Tibial nerve (tissue), 4 donors: ENCODE results near the gene MEGF10. TPM values are rescaled to one million over a fixed set of nuclear protein-coding genes. Genes with fewer than 3 reads are reported as not detected.
A peak's percentile ranks its signal among the peaks of the same experiment; 100 is the strongest.

Experiments
- DNase-seq, 2 donors: peaks; one replicate each; pipeline ENCODE4 v3.0.0-alpha.2; 2019; ENCODE audit warnings: low spot score in 2 of 2
- H3K27ac ChIP-seq, 4 donors: fragments of 200-600 bp; sonication (generic) in 3 of 4; one replicate each; pipeline ENCODE4 v1.5.1; 2017 to 2019; ENCODE audit warnings: mild to moderate bottlenecking in 1 of 4
- H3K27me3 ChIP-seq, 2 donors: fragments of 200-600 bp; sonication (generic) in 1 of 2; one replicate each; pipeline versions ENCODE4 v1.5.1 to v1.6.0; 2017 to 2019
- H3K36me3 ChIP-seq, 3 donors: fragments of 200-600 bp; sonication (generic); one replicate each; pipeline ENCODE4 v1.5.1; 2018 to 2019
- H3K4me1 ChIP-seq, 4 donors: fragments of 200-600 bp; sonication (generic) in 3 of 4; one replicate each; pipeline ENCODE4 v1.5.1; 2017 to 2019
- H3K4me3 ChIP-seq, 4 donors: fragments of 200-600 bp; sonication (generic) in 3 of 4; one replicate each; pipeline ENCODE4 v1.5.1; 2017 to 2019; ENCODE audit warnings: mild to moderate bottlenecking in 1 of 4, moderate library complexity in 1 of 4
- H3K9me3 ChIP-seq, 4 donors: fragments of 200-600 bp; sonication (generic) in 3 of 4; one replicate each; pipeline ENCODE4 v1.5.1; 2017 to 2019
- EP300 ChIP-seq, 2 donors: sonication (generic); formaldehyde crosslinking; IDR thresholded peaks; one replicate each; pipeline ENCODE4 v1.6.1; 2017; ENCODE audit warnings: antibody characterized with exemption in 2 of 2, mild to moderate bottlenecking in 1 of 2
- POLR2A ChIP-seq, 2 donors: fragments of 450-650 bp; IDR thresholded peaks; one replicate each; pipeline ENCODE4 v1.6.1; 2017; ENCODE audit warnings: antibody characterized with exemption in 2 of 2, mild to moderate bottlenecking in 2 of 2, moderate library complexity in 2 of 2
- WGBS, 2 donors: methylation state at CpG; one replicate each; pipeline ENCODE4 v1.1.5; 2018; 5-methylcytosine and 5-hydroxymethylcytosine counted together
- total RNA-seq, 4 donors: library from RNA; depleted of rRNA; stranded (reverse); fragments of >200 nt; gene quantifications; one replicate each; pipeline ENCODE4 v1.1.0, GENCODE V29; 2016
- TF ChIP-seq, protein P1 (sequence below), 5 experiments: fragments of 200-600 bp in 3 of 5; fragments of 450-650 bp in 2 of 5; sonication (generic) in 3 of 5; IDR thresholded peaks; one replicate each; pipeline ENCODE4 v1.5.1; 2016 to 2019; ENCODE audit warnings: antibody characterized with exemption in 5 of 5, mild to moderate bottlenecking in 3 of 5, moderate library complexity in 2 of 5

The MEGF10 gene
- total RNA-seq, 4 donors from 2014 or later, result 0.30 to 3.3 (median 1.3) TPM

GRCh38 chr5:127373858-127374491, 83.4 kb downstream of the MEGF10 start:
- peaks cover 0 to 5% (median 0%) of the 10 kb centered on the region in 4 donors for H3K9me3 ChIP-seq
- no peaks in the 10 kb centered on the region for H3K27me3 ChIP-seq
- TF ChIP-seq, protein P1, sequence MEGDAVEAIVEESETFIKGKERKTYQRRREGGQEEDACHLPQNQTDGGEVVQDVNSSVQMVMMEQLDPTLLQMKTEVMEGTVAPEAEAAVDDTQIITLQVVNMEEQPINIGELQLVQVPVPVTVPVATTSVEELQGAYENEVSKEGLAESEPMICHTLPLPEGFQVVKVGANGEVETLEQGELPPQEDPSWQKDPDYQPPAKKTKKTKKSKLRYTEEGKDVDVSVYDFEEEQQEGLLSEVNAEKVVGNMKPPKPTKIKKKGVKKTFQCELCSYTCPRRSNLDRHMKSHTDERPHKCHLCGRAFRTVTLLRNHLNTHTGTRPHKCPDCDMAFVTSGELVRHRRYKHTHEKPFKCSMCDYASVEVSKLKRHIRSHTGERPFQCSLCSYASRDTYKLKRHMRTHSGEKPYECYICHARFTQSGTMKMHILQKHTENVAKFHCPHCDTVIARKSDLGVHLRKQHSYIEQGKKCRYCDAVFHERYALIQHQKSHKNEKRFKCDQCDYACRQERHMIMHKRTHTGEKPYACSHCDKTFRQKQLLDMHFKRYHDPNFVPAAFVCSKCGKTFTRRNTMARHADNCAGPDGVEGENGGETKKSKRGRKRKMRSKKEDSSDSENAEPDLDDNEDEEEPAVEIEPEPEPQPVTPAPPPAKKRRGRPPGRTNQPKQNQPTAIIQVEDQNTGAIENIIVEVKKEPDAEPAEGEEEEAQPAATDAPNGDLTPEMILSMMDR (IDR thresholded peaks at IDR 0.05), result peak in 1 of 5 experiments; percentile 7
- no peak for TF ChIP-seq EP300 (IDR thresholded peaks at IDR 0.05)
- no peaks in the 10 kb centered on the region for H3K36me3 ChIP-seq
- H3K4me3 ChIP-seq, result no peak overlapping the region
- no peak overlapping the region for H3K27ac ChIP-seq
- DNase-seq, result no peak
- WGBS, 2 donors, result 80 to 81% methylated on average over 6 of the region's 6 CpGs
- peaks cover 0 to 11% (median 0%) of the 10 kb centered on the region in 4 donors for H3K4me1 ChIP-seq

GRCh38 chr5:127375124-127375523, 84.5 kb downstream of the MEGF10 start:
- TF ChIP-seq, protein P1 (IDR thresholded peaks at IDR 0.05), result no peak
- TF ChIP-seq EP300 (IDR thresholded peaks at IDR 0.05), result no peak
- no peak for TF ChIP-seq POLR2A (IDR thresholded peaks at IDR 0.05)
- peaks cover 0 to 5% (median 0%) of the 10 kb centered on the region in 4 donors for H3K9me3 ChIP-seq
- no peaks in the 10 kb centered on the region for H3K36me3 ChIP-seq
- no peak for DNase-seq
- H3K4me1 ChIP-seq, result peaks cover 0 to 11% (median 0%) of the 10 kb centered on the region in 4 donors
- H3K27me3 ChIP-seq, result no peaks in the 10 kb centered on the region
- H3K27ac ChIP-seq, result no peak overlapping the region
- no peak overlapping the region for H3K4me3 ChIP-seq

DNA sequence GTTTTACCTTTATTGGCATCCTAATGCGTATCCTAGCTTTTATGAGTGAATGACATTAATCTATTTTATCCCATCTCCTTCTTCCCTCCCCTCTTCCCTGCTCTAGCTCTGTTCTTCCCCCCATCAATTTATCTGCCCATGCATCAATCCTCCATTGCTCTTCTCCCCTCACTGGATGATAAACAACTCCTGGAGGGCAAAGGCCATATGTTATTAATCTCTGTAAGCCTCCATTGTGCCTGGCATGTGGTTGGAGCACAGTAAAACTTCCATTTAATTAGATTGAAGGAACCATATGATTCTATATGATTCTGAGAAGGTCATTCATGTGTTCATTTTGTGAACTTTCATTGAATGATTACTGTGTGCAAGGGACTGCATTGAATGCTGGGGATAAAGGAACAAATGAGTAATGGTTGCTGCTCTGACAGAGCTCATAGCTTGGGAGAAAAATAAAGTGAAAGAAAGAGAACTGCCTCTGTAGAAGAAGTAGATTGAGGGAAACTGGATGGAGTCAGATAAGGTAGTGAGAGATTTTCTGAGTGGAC, 85.0 kb downstream of the MEGF10 start:
- H3K27ac ChIP-seq, result no peak overlapping the region
- H3K36me3 ChIP-seq, result no peaks in the 10 kb centered on the region
- H3K27me3 ChIP-seq, result no peaks in the 10 kb centered on the region
- TF ChIP-seq, protein P1 (IDR thresholded peaks at IDR 0.05), result no peak
- TF ChIP-seq EP300 (IDR thresholded peaks at IDR 0.05) (no peak), POLR2A (IDR thresholded peaks at IDR 0.05) (no peak)
- WGBS, 2 donors, result 100% methylated on average over 1 of the region's 1 CpG
- DNase-seq, result no peak
- peaks cover 0 to 5% (median 0%) of the 10 kb centered on the region in 4 donors for H3K9me3 ChIP-seq
- H3K4me3 ChIP-seq, result no peak overlapping the region
- H3K4me1 ChIP-seq, result peaks cover 0 to 10% (median 0%) of the 10 kb centered on the region in 4 donors

- DNase-seq, result no peak
- no peak overlapping the region for H3K27ac ChIP-seq
- H3K27me3 ChIP-seq, result no peaks in the 10 kb centered on the region
- WGBS, 2 donors, result 94% methylated on average over 8 of the region's 8 CpGs
- H3K4me3 ChIP-seq, result no peak overlapping the region
- TF ChIP-seq EP300 (IDR thresholded peaks at IDR 0.05), result no peak
- TF ChIP-seq, protein P1 (IDR thresholded peaks at IDR 0.05), result no peak
- no peak for TF ChIP-seq POLR2A (IDR thresholded peaks at IDR 0.05)
- H3K4me1 ChIP-seq, result no peaks in the 10 kb centered on the region
- H3K36me3 ChIP-seq, result no peaks in the 10 kb centered on the region
- H3K9me3 ChIP-seq, result peaks cover 0 to 5% (median 0%) of the 10 kb centered on the region in 4 donors
Measured at GRCh38 chr5:127377651-127378050, 87.1 kb downstream of the MEGF10 start.

GRCh38 chr5:127385936-127386335, 95.3 kb downstream of the MEGF10 start:
- no peaks in the 10 kb centered on the region for H3K9me3 ChIP-seq
- H3K36me3 ChIP-seq, result no peaks in the 10 kb centered on the region
- no peak for DNase-seq
- TF ChIP-seq, protein P1 (IDR thresholded peaks at IDR 0.05), result no peak
- TF ChIP-seq EP300 (IDR thresholded peaks at IDR 0.05) (no peak), POLR2A (IDR thresholded peaks at IDR 0.05) (no peak)
- no peaks in the 10 kb centered on the region for H3K27me3 ChIP-seq
- H3K4me3 ChIP-seq, result no peak overlapping the region
- H3K27ac ChIP-seq, result no peak overlapping the region
- peaks cover 0 to 4% (median 0%) of the 10 kb centered on the region in 4 donors for H3K4me1 ChIP-seq
- 88 to 94% methylated on average over 1 of the region's 1 CpG for WGBS, 2 donors
